ENCODE results near the gene CLIP3.

DNA sequence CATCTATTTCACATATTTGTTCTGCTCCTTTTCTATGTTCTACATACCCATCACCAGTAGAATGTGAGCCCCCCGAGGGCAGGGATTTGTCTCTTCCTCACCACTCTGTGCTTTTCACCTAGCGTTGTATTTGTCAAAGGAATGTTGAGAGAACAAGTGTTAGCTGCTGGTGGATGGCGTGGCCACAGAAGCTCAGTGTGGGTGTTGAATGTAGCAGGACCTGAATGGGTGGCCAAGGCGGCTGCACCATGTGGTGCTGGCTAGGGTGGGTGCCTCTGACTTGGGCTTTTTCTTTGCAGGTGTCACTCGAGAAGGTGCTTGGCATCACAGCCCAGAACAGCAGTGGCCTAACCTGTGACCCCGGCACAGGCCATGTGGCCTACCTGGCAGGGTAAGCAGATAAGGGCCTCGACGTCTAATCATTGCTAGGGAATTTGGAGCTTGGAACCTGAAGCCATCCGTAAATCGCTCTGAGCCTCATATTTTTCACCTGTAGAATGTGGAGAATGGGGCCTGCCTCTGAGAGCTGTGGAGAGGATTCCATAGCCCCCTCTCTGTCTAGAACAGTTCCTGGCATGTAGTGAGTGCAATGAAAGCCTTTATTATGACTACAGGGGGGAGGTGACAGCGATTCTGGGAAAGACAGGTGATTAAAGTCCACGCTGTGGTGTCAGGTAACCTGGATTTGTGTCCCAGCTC, 26.0 kb upstream of the CLIP3 start:
- TF ChIP-seq EZH2 (IDR thresholded peaks at IDR 0.05; ENCODE audit: insufficient read depth, poor library complexity, severe bottlenecking) (no peak), EZH2phosphoT487 (IDR thresholded peaks at IDR 0.05; ENCODE audit: insufficient read depth, low read depth) (no peak)
